Activated effector memory CD4-positive, alpha-beta T cell treated with Interleukin-2 at 50 U/mL for 16 hours (primary cell): Measurements from ENCODE around the gene ZNF532.
"Not testable (repeated sequence)": the region's sequence is repeated elsewhere in the genome, so short reads cannot be mapped to it uniquely, and the experiment has no call there.

Source experiments
- DNase-seq: peaks from one replicate; pipeline ENCODE4 v3.0.0-alpha.2; 2020

Gene ZNF532

GRCh38 chr18:58848685-58849084 lies 16.0 kb upstream of the ZNF532 start:
- DNase-seq = no peak

GRCh38 chr18:58850786-58851469 lies 13.7 kb upstream of the ZNF532 start:
- DNase-seq = no peak

GRCh38 chr18:58851856-58852255 lies 12.8 kb upstream of the ZNF532 start:
- DNase-seq = no peak

- no peak for DNase-seq
Observed at GRCh38 chr18:58852629-58853028, 12.0 kb upstream of the ZNF532 start.

GRCh38 chr18:58853561-58853960 lies 11.1 kb upstream of the ZNF532 start:
- no peak for DNase-seq

GRCh38 chr18:58855521-58855920 lies 9.2 kb upstream of the ZNF532 start:
- not testable (repeated sequence) for DNase-seq

GRCh38 chr18:58856881-58857280 lies 7.8 kb upstream of the ZNF532 start:
- no peak for DNase-seq

- DNase-seq = no peak
Observed at GRCh38 chr18:58858591-58859468, 5.8 kb upstream of the ZNF532 start.

- no peak for DNase-seq
Observed at GRCh38 chr18:58859907-58860306, 4.8 kb upstream of the ZNF532 start.

- DNase-seq = no peak
Observed at GRCh38 chr18:58860747-58861231, 3.9 kb upstream of the ZNF532 start.

GRCh38 chr18:58861353-58861752 lies 3.3 kb upstream of the ZNF532 start:
- DNase-seq = no peak

GRCh38 chr18:58861861-58862301 lies 2.8 kb upstream of the ZNF532 start:
- DNase-seq = no peak

GRCh38 chr18:58862356-58862755 lies 2.3 kb upstream of the ZNF532 start:
- no peak for DNase-seq

- DNase-seq = no peak
Observed at GRCh38 chr18:58862851-58863538, 1.7 kb upstream of the ZNF532 start.

- DNase-seq = no peak
Observed at GRCh38 chr18:58863539-58864145, 1.0 kb upstream of the ZNF532 start.

GRCh38 chr18:58865033-58865590 lies 435 bp downstream of the ZNF532 start:
- DNase-seq = no peak

- DNase-seq = no peak
Observed at GRCh38 chr18:58865701-58866065, 1.0 kb downstream of the ZNF532 start.

- no peak for DNase-seq
Observed at GRCh38 chr18:58866066-58866772, 1.5 kb downstream of the ZNF532 start.

- DNase-seq = no peak
Observed at GRCh38 chr18:58866773-58867150, 2.1 kb downstream of the ZNF532 start.

GRCh38 chr18:58867281-58867961 lies 2.7 kb downstream of the ZNF532 start:
- no peak for DNase-seq

- DNase-seq = no peak
Observed at GRCh38 chr18:58868440-58868839, 3.8 kb downstream of the ZNF532 start.
